OCI-LY1 (cell line): ENCODE measurements around the gene CSAD.

Experiments used
- H2AFZ ChIP-seq: fragments of 200-600 bp; sonication (generic), shearing (Covaris generic); 2 replicates; pipeline ENCODE4 v1.6.0; 2014; ENCODE audit warnings: antibody characterized with exemption, mild to moderate bottlenecking, low read length
- H3F3A ChIP-seq: fragments of 200-600 bp; sonication (generic), shearing (Covaris generic); 2 replicates; pipeline ENCODE4 v1.6.0; 2014; ENCODE audit warnings: mild to moderate bottlenecking, antibody characterized with exemption, low read length, moderate library complexity; ENCODE audit not compliant: insufficient read depth
- H3K27ac ChIP-seq: fragments of 200-600 bp; sonication (generic); 2 replicates; pipeline ENCODE4 v1.5.1; 2014; ENCODE audit warnings: low read length, mixed run types, mild to moderate bottlenecking, low read depth; ENCODE audit not compliant: poor library complexity, severe bottlenecking
- H3K27me3 ChIP-seq: fragments of 200-600 bp; sonication (generic); 2 replicates; pipeline ENCODE4 v1.6.0; 2014; ENCODE audit warnings: antibody characterized with exemption, mild to moderate bottlenecking, low read length, moderate library complexity; ENCODE audit not compliant: insufficient read depth
- H3K36me3 ChIP-seq: fragments of 200-600 bp; sonication (generic); 2 replicates; pipeline ENCODE4 v1.6.1; 2014; ENCODE audit warnings: mild to moderate bottlenecking, antibody characterized with exemption, low read length, moderate library complexity, mixed read lengths; ENCODE audit not compliant: insufficient read depth
- H3K4me1 ChIP-seq: fragments of 200-600 bp; sonication (generic); 2 replicates; pipeline ENCODE4 v1.5.1; 2014; ENCODE audit warnings: mild to moderate bottlenecking, low read length, moderate library complexity; ENCODE audit not compliant: insufficient read depth, severe bottlenecking
- H3K4me2 ChIP-seq: fragments of 200-600 bp; sonication (generic), shearing (Covaris generic); 2 replicates; pipeline ENCODE4 v1.6.1; 2014; ENCODE audit warnings: low read length
- H3K4me3 ChIP-seq: fragments of 200-600 bp; sonication (generic); 2 replicates; pipeline ENCODE4 v1.5.1; 2014; ENCODE audit warnings: low read length, low read depth, mild to moderate bottlenecking, mixed read lengths; ENCODE audit not compliant: poor library complexity, severe bottlenecking
- H3K79me2 ChIP-seq: fragments of 200-600 bp; shearing (Covaris generic); 2 replicates; pipeline ENCODE4 v1.6.1; 2016; ENCODE audit warnings: mixed run types, low read length, mixed read lengths; ENCODE audit not compliant: insufficient read depth
- H3K9ac ChIP-seq: fragments of 200-600 bp; sonication (generic), shearing (Covaris generic); 2 replicates; pipeline ENCODE4 v1.6.1; 2014; ENCODE audit warnings: mild to moderate bottlenecking, low read length, mixed read lengths
- H3K9me2 ChIP-seq: fragments of 200-600 bp; sonication (generic), shearing (Covaris generic); 2 replicates; pipeline ENCODE4 v1.6.1; 2014; ENCODE audit warnings: low read depth, mild to moderate bottlenecking, low read length, mixed read lengths
- H3K9me3 ChIP-seq: fragments of 200-600 bp; shearing (Covaris generic); 2 replicates; pipeline ENCODE4 v1.6.1; 2014; ENCODE audit warnings: low read length, mixed read lengths
- H4K20me1 ChIP-seq: fragments of 200-600 bp; sonication (generic), shearing (Covaris generic); 2 replicates; pipeline ENCODE4 v1.6.0; 2016; ENCODE audit warnings: mild to moderate bottlenecking, low read length; ENCODE audit not compliant: insufficient read depth
- EZH2 ChIP-seq: fragments of 200-600 bp; sonication (generic), shearing (Covaris generic); IDR thresholded peaks from 2 replicates; pipeline ENCODE4 v1.8.0; 2017; ENCODE audit warnings: borderline replicate concordance, mixed run types, mild to moderate bottlenecking, antibody characterized with exemption, low read length, moderate library complexity, mixed read lengths
- TF ChIP-seq, protein P1 (sequence below): fragments of 200-600 bp; sonication (generic), shearing (Covaris generic); IDR thresholded peaks from 2 replicates; pipeline ENCODE4 v1.5.1; 2017; ENCODE audit warnings: mild to moderate bottlenecking, antibody characterized with exemption, low read length, moderate library complexity, mixed read lengths

Gene CSAD

DNA sequence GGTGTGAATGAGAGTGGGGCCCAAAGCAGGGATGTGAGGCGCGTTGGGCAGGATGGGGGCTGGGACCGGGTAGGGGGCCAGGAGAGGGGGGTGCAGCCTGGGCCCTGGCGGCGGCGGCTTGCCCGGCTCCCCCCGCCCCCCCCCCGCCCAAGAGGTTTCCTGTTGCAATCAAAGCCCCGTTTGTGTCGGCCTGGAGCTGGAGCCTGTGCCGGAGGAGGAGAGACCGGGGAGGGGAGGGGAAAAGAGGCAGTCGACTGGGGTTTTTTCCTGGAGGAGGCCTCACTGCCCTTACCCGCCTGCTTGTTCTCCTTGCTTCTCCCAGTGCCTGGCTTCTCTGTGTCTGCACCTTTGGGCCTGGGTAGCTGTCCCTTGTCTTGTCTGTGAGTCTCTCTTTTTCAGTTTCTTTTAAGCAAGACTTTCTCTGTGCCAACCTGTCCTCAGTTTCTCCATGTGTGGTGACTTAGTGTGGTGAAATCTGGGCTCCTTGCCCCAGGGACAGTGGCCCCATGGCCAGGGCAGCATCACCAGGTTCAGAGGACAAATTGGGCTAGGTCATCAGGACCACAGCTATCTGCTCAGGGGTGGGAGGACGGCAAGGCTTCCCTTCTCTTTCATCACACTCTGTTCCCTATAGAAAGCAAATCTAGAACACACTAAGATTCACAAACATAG, 42.8 kb upstream of the CSAD start:
- no peaks in the 10 kb centered on the region for H3K9me2 ChIP-seq
- no peaks in the 10 kb centered on the region for H3K79me2 ChIP-seq
- H3K9me3 ChIP-seq, result no peaks in the 10 kb centered on the region
- H4K20me1 ChIP-seq, result no peaks in the 10 kb centered on the region
- no peak overlapping the region for H3K4me3 ChIP-seq
- no peak overlapping the region for H3K27ac ChIP-seq
- no peak overlapping the region for H2AFZ ChIP-seq
- H3K27me3 ChIP-seq, result no peaks in the 10 kb centered on the region; the same call in 1 of the 2 replicates
- H3F3A ChIP-seq, result no peaks in the 10 kb centered on the region
- no peak overlapping the region for H3K4me2 ChIP-seq
- H3K36me3 ChIP-seq, result no peaks in the 10 kb centered on the region
- no peak for TF ChIP-seq EZH2
- TF ChIP-seq, protein P1, sequence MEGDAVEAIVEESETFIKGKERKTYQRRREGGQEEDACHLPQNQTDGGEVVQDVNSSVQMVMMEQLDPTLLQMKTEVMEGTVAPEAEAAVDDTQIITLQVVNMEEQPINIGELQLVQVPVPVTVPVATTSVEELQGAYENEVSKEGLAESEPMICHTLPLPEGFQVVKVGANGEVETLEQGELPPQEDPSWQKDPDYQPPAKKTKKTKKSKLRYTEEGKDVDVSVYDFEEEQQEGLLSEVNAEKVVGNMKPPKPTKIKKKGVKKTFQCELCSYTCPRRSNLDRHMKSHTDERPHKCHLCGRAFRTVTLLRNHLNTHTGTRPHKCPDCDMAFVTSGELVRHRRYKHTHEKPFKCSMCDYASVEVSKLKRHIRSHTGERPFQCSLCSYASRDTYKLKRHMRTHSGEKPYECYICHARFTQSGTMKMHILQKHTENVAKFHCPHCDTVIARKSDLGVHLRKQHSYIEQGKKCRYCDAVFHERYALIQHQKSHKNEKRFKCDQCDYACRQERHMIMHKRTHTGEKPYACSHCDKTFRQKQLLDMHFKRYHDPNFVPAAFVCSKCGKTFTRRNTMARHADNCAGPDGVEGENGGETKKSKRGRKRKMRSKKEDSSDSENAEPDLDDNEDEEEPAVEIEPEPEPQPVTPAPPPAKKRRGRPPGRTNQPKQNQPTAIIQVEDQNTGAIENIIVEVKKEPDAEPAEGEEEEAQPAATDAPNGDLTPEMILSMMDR, result no peak
- peaks cover 22% of the 10 kb centered on the region for H3K4me1 ChIP-seq
- no peak overlapping the region for H3K9ac ChIP-seq

DNA sequence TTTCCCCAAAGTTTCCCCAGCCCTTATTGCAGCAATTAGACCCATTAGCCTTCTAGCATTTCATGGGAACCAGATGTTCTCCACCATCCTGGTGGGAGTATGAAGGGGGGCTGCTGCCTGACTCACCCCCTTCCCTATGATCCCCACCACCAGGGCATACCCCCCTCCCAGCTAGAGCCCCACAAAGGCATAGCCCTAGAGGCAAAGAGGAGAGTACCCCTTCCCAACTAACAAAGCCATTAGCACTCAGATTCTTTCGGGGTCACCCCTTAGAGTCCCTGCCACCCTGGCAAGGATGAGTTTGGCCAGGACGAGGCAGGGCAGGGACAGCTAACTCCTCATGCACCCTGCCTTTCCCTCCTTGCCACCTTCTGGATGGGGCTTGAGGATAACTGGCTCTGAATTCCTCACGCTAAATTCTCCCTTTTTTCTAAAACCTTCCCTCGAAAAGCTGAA, 42.1 kb upstream of the CSAD start:
- no peak overlapping the region for H2AFZ ChIP-seq
- H3K27me3 ChIP-seq, result no peaks in the 10 kb centered on the region; the same call in 1 of the 2 replicates
- H3K4me3 ChIP-seq, result no peak overlapping the region
- no peaks in the 10 kb centered on the region for H4K20me1 ChIP-seq
- no peaks in the 10 kb centered on the region for H3K9me3 ChIP-seq
- no peak overlapping the region for H3K9ac ChIP-seq
- no peak overlapping the region for H3K27ac ChIP-seq
- H3K4me2 ChIP-seq, result no peak overlapping the region
- no peaks in the 10 kb centered on the region for H3K79me2 ChIP-seq
- no peaks in the 10 kb centered on the region for H3K36me3 ChIP-seq
- no peaks in the 10 kb centered on the region for H3F3A ChIP-seq
- TF ChIP-seq EZH2, result no peak
- TF ChIP-seq, protein P1, result no peak
- no peaks in the 10 kb centered on the region for H3K9me2 ChIP-seq
- peaks cover 22% of the 10 kb centered on the region for H3K4me1 ChIP-seq

- no peak for TF ChIP-seq EZH2
- TF ChIP-seq, protein P1, result no peak
- Histone ChIP-seq H3K27ac (no peak overlapping the region), H3K4me3 (peak overlapping the region; percentile 69), H2AFZ (no peak overlapping the region), H3F3A (no peaks in the 10 kb centered on the region), H3K9ac (no peak overlapping the region), H3K4me1 (peaks cover 22% of the 10 kb centered on the region), H3K27me3 (peaks cover 3% of the 10 kb centered on the region; the same call in 1 of the 2 replicates), H3K9me3 (no peaks in the 10 kb centered on the region), H4K20me1 (no peaks in the 10 kb centered on the region), H3K9me2 (no peaks in the 10 kb centered on the region), H3K36me3 (no peaks in the 10 kb centered on the region), H3K4me2 (peak overlapping the region; percentile 95; the same call in 1 of the 2 replicates), H3K79me2 (no peaks in the 10 kb centered on the region)
Observed at GRCh38 chr12:53222170-53222721, 41.5 kb upstream of the CSAD start.
